ENCODE data around the gene WSCD2. TPM values are rescaled to one million over a fixed set of nuclear protein-coding genes. Genes with fewer than 3 reads are reported as not detected.

WSCD2 gene
- polyA plus RNA-seq, 1 of the 3 experiments (the other 2 are of a cell fraction), result 0.03 TPM

- Histone ChIP-seq H3K4me1 (ENCODE audit: control insufficient read depth in 1 of 2, insufficient read depth in 2 of 2, low read depth in 1 of 2, low read length in 1 of 2) (peaks cover 0 to 11% of the 10 kb centered on the region in 2 experiments; a peak in 1 of 4 replicates), H3K36me3 (replicated peaks in 1 of 2; ENCODE audit: control insufficient read depth in 1 of 2, insufficient read depth in 2 of 2, low read length in 1 of 2) (no peaks in the 10 kb centered on the region), H2AFZ (ENCODE audit: low read depth) (no peak overlapping the region), H3K27me3 (ENCODE audit: insufficient read depth) (no peaks in the 10 kb centered on the region), H3K27ac (ENCODE audit: low read depth in 2 of 2, low read length in 1 of 2) (peak overlapping the region in 1 of 2 experiments; percentile 69; a peak in 2 of 4 replicates), H3K9ac (no peak overlapping the region), H3K9me3 (no peaks in the 10 kb centered on the region), H4K20me1 (ENCODE audit: insufficient read depth) (no peaks in the 10 kb centered on the region), H3K4me3 (ENCODE audit: low read depth in 2 of 2, low read length in 1 of 2) (no peak overlapping the region), H3F3A (replicated peaks; ENCODE audit: insufficient read depth) (no peaks in the 10 kb centered on the region), H3K9me2 (no peaks in the 10 kb centered on the region), H3K79me2 (ENCODE audit: insufficient read depth) (no peaks in the 10 kb centered on the region), H3K4me2 (no peak overlapping the region)
- POLR2A ChIA-PET, result no interaction called here
- no peak for DNase-seq
- CTCF ChIA-PET, result interaction anchor here (0.6 to 3.5 kb wide), 15 partner anchors 13 to 375 kb away, joined by 3 to 13 read pairs (median 3); partner anchors contain the start of gene WSCD2
- WGBS (ENCODE audit: low lambda C conversion rate), result 25% methylated on average over 5 of the region's 6 CpGs
- TF ChIP-seq MEF2A (IDR thresholded peaks at IDR 0.05; ENCODE audit: borderline replicate concordance, low read depth), result no peak
- TF ChIP-seq CHD2 (IDR thresholded peaks at IDR 0.05; ENCODE audit: low read length, partially characterized antibody), result no peak
- no peak for TF ChIP-seq TCF12 (IDR thresholded peaks at IDR 0.05)
- no peak for TF ChIP-seq TAF1 (IDR thresholded peaks at IDR 0.05; ENCODE audit: borderline replicate concordance, low read depth, low read length)
- TF ChIP-seq USF1 (IDR thresholded peaks at IDR 0.05; ENCODE audit: borderline replicate concordance, low read depth), result no peak
- TF ChIP-seq CTCF (IDR thresholded peaks at IDR 0.05), result no peak
- no peak for TF ChIP-seq FOXM1 (IDR thresholded peaks at IDR 0.05; ENCODE audit: low read depth)
- TF ChIP-seq REST (IDR thresholded peaks at IDR 0.05; ENCODE audit: low read depth, low read length), result no peak
- no peak for TF ChIP-seq GATA2 (CRISPR knock-in tag; IDR thresholded peaks at IDR 0.05)
- no peak for TF ChIP-seq GABPA (IDR thresholded peaks at IDR 0.05; ENCODE audit: low read depth)
- TF ChIP-seq IRF3 (IDR thresholded peaks at IDR 0.05; ENCODE audit: low read depth, low read length), result no peak
- TF ChIP-seq USF2 (IDR thresholded peaks at IDR 0.05; ENCODE audit: borderline replicate concordance, low read depth, low read length), result no peak
- TF ChIP-seq EZH2phosphoT487 (IDR thresholded peaks at IDR 0.05; ENCODE audit: borderline replicate concordance, low read depth), result no peak
- no peak for TF ChIP-seq SMC3 (IDR thresholded peaks at IDR 0.05; ENCODE audit: low read depth, low read length)
- TF ChIP-seq NFIC (IDR thresholded peaks at IDR 0.05; ENCODE audit: borderline replicate concordance), result no peak
Measured at GRCh38 chr12:108174641-108175040, 45.6 kb downstream of the WSCD2 start.

Data from SK-N-SH (cell line).